ENCODE data around the gene SRXN1. TPM values are rescaled to one million over a fixed set of nuclear protein-coding genes. Genes with fewer than 3 reads are reported as not detected.

SRXN1 gene
- total RNA-seq, 1 donor from 2014 or later = 34.7 TPM

GRCh38 chr20:634148-634925, 18.7 kb downstream of the SRXN1 start:
- no peak for ATAC-seq

GRCh38 chr20:631101-631500, 21.9 kb downstream of the SRXN1 start:
- no peak for ATAC-seq

- ATAC-seq = no peak
Measured at GRCh38 chr20:626579-626978, 26.4 kb downstream of the SRXN1 start.

GRCh38 chr20:625360-625932, 27.6 kb downstream of the SRXN1 start:
- ATAC-seq = no peak

- ATAC-seq = no peak
Measured at GRCh38 chr20:623704-624103, 29.3 kb downstream of the SRXN1 start.

GRCh38 chr20:623021-623420, 30.0 kb downstream of the SRXN1 start:
- ATAC-seq = no peak

- no peak for ATAC-seq
Measured at GRCh38 chr20:622161-622560, 30.8 kb downstream of the SRXN1 start.

- ATAC-seq = no peak
Measured at GRCh38 chr20:621125-621756, 31.8 kb downstream of the SRXN1 start.

GRCh38 chr20:620246-620645, 32.8 kb downstream of the SRXN1 start:
- no peak for ATAC-seq

GRCh38 chr20:618980-619379, 34.0 kb downstream of the SRXN1 start:
- no peak for ATAC-seq

GRCh38 chr20:617934-618690, 34.9 kb downstream of the SRXN1 start:
- no peak for ATAC-seq

GRCh38 chr20:615514-615913, 37.5 kb downstream of the SRXN1 start:
- no peak for ATAC-seq

GRCh38 chr20:611843-612185, 41.2 kb downstream of the SRXN1 start:
- ATAC-seq = no peak

GRCh38 chr20:611047-611842, 41.8 kb downstream of the SRXN1 start:
- no peak for ATAC-seq

- peak; percentile 48 for ATAC-seq
Measured at GRCh38 chr20:610130-611046, 42.6 kb downstream of the SRXN1 start, which contains the start of gene TCF15. TCF15 (minus strand) TSS chr20:610309; CDS start chr20:610237, 72 bp downstream.

- no peak for ATAC-seq
Measured at GRCh38 chr20:609371-609964, 43.5 kb downstream of the SRXN1 start.

GRCh38 chr20:608970-609369, 44.0 kb downstream of the SRXN1 start:
- no peak for ATAC-seq

GRCh38 chr20:607476-607875, 45.5 kb downstream of the SRXN1 start:
- ATAC-seq = no peak

- no peak for ATAC-seq
Measured at GRCh38 chr20:605237-605636, 47.8 kb downstream of the SRXN1 start.

- ATAC-seq = no peak
Measured at GRCh38 chr20:603116-603640, 49.8 kb downstream of the SRXN1 start.
